GM06990 (cell line): ENCODE data around the gene EIF1.

ENCODE experiments used
- DNase-seq: peaks from one replicate; pipeline ENCODE4 v3.0.0-alpha.2; 2011; ENCODE audit not compliant: insufficient read length; ENCODE audit errors: extremely low read depth
- H3K27me3 ChIP-seq: replicated peaks from 2 replicates; pipeline ENCODE4 v1.6.0; 2011; ENCODE audit warnings: low read length; ENCODE audit not compliant: control insufficient read depth, insufficient read depth
- H3K36me3 ChIP-seq: 2 replicates; pipeline ENCODE4 v1.5.1; 2011; ENCODE audit warnings: low read length; ENCODE audit not compliant: control insufficient read depth, insufficient read depth
- H3K4me3 ChIP-seq: replicated peaks from 2 replicates; pipeline ENCODE4 v1.5.1; 2011; ENCODE audit warnings: low read depth, mild to moderate bottlenecking, control low read depth, low read length
- TF ChIP-seq, protein P1 (sequence below): IDR thresholded peaks from 2 replicates; pipeline ENCODE4 v1.5.1; 2011; ENCODE audit warnings: low read length, control low read depth, mild to moderate bottlenecking, inconsistent platforms; ENCODE audit not compliant: insufficient read depth, poor library complexity, severe bottlenecking

EIF1 gene

DNA sequence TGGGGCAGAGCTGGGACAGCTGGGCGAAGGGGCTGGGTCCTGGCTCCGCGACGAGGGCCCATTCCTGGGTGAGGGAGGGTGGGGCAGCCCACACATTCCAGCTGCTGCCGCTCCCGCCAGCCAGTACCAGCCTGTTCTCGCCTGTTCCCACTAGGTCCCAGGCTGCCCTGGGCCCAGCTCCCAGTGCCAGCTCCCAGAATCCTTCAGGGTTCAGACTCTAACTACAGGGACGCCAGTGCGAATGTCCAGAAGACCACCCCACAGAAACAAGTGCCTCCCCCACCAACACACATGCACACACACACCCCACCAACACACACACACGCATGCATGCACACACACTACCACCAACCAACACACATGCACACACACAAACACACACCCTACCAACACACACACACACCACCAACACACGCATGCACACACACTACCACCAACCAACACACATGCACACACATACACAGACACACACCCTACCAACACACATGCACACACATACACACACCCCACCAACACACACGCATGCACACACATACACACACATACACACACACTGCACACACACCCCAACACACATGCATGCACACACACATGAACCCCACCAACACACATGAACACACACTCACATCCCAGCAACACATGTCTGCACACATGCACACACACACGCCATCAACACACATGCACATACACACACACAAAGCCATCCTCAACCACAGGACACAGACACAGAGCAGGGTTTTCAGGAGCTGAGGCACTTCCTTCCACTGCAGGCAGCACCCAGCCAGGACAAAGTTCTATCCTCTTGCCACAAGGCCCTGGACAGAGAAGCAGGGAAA, 36.8 kb upstream of the EIF1 start:
- Histone ChIP-seq H3K4me3 (no peak overlapping the region), H3K27me3 (0 out of 2 replicates have a peak, but pooled peaks cover 1% of the 10 kb centered on the region), H3K36me3 (no peaks in the 10 kb centered on the region)
- no peak for DNase-seq
- TF ChIP-seq, protein P1, sequence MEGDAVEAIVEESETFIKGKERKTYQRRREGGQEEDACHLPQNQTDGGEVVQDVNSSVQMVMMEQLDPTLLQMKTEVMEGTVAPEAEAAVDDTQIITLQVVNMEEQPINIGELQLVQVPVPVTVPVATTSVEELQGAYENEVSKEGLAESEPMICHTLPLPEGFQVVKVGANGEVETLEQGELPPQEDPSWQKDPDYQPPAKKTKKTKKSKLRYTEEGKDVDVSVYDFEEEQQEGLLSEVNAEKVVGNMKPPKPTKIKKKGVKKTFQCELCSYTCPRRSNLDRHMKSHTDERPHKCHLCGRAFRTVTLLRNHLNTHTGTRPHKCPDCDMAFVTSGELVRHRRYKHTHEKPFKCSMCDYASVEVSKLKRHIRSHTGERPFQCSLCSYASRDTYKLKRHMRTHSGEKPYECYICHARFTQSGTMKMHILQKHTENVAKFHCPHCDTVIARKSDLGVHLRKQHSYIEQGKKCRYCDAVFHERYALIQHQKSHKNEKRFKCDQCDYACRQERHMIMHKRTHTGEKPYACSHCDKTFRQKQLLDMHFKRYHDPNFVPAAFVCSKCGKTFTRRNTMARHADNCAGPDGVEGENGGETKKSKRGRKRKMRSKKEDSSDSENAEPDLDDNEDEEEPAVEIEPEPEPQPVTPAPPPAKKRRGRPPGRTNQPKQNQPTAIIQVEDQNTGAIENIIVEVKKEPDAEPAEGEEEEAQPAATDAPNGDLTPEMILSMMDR, result no peak

DNA sequence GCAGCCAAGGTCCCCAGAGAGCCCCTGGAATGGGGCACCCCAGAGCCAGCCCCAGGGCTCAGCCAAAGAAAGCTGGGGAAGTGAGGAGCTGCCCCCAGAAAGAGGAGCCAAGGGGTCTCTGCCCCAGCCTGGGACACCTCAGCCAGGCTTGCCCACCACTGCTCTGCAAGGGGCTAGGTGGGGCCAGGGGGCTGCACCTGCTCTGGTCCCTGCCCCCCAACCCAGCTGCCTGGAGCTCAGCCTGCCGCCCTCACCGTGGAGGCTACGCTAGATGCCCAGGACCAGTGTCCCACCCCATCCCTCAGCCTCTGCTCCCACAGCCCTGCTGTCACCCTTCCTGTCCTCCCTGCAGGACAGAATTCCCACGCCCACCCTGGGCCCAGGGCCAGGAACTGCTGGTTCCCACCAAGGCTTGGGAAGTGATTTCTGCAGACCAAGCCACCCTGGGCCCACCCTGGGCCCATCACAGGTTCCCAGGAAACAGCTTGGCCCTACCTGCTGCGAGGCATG, 36.2 kb upstream of the EIF1 start:
- 0 out of 2 replicates have a peak, but pooled peaks cover 1% of the 10 kb centered on the region for H3K27me3 ChIP-seq
- TF ChIP-seq, protein P1, result no peak
- H3K4me3 ChIP-seq, result no peak overlapping the region
- DNase-seq, result no peak
- no peaks in the 10 kb centered on the region for H3K36me3 ChIP-seq

GRCh38 chr17:41653421-41653820, 35.3 kb upstream of the EIF1 start:
- DNase-seq, result no peak
- TF ChIP-seq, protein P1, result no peak
- H3K27me3 ChIP-seq, result 0 out of 2 replicates have a peak, but pooled peaks cover 1% of the 10 kb centered on the region
- no peak overlapping the region for H3K4me3 ChIP-seq
- no peaks in the 10 kb centered on the region for H3K36me3 ChIP-seq

- TF ChIP-seq, protein P1, result no peak
- H3K4me3 ChIP-seq, result no peak overlapping the region
- H3K27me3 ChIP-seq, result 0 out of 2 replicates have a peak, but pooled peaks cover 1% of the 10 kb centered on the region
- no peak for DNase-seq
- no peaks in the 10 kb centered on the region for H3K36me3 ChIP-seq
These were observed 34.6 kb upstream of the EIF1 start for GRCh38 chr17:41653892-41654677.

- no peaks in the 10 kb centered on the region for H3K36me3 ChIP-seq
- H3K4me3 ChIP-seq, result no peak overlapping the region
- DNase-seq, result no peak
- H3K27me3 ChIP-seq, result peaks cover under 1% of the 10 kb centered on the region; the same call in 1 of the 2 replicates
- TF ChIP-seq, protein P1, result no peak
These were observed 33.7 kb upstream of the EIF1 start for GRCh38 chr17:41654678-41655607.
